Right lobe of liver (tissue), 6 donors: ENCODE measurements around the gene PAQR6. TPM values are rescaled to one million over a fixed set of nuclear protein-coding genes. Genes with fewer than 3 reads are reported as not detected.

Experiments
- ATAC-seq, 4 donors: fragments of 200-7000 bp; cut with Tn5 transposase; one replicate each; pipeline ENCODE4 v1.9.1; 2020; ENCODE audit warnings: mild to moderate bottlenecking in 4 of 4, moderate library complexity in 4 of 4
- DNase-seq, 3 donors: peaks; one replicate each; pipeline ENCODE4 v3.0.0-alpha.2; 2020
- H3K27ac ChIP-seq, 3 donors: fragments of 200-600 bp; one replicate each; pipeline ENCODE4 v1.8.0; 2022
- H3K27me3 ChIP-seq, 2 donors: fragments of 200-600 bp; one replicate each; pipeline ENCODE4 v1.8.0; 2022
- H3K36me3 ChIP-seq, 4 donors: fragments of 200-600 bp; sonication (generic) in 1 of 4; one replicate each; pipeline versions ENCODE4 v1.5.1 to v1.8.0; 2017 to 2022; ENCODE audit warnings: control low read depth in 1 of 4
- H3K4me1 ChIP-seq, 4 donors: fragments of 200-600 bp; sonication (generic) in 1 of 4; one replicate each; pipeline versions ENCODE4 v1.5.1 to v1.8.0; 2017 to 2022; ENCODE audit warnings: control low read depth in 1 of 4
- H3K4me3 ChIP-seq, 3 donors: fragments of 200-600 bp; one replicate each; pipeline ENCODE4 v1.8.0; 2022
- H3K9me3 ChIP-seq, 4 donors: fragments of 200-600 bp; sonication (generic) in 1 of 4; one replicate each; pipeline versions ENCODE4 v1.5.1 to v1.8.0; 2017 to 2022; ENCODE audit warnings: control low read depth in 1 of 4
- POLR2A ChIP-seq: fragments of 450-650 bp; IDR thresholded peaks from one replicate; pipeline ENCODE4 v1.6.1; 2017; ENCODE audit warnings: antibody characterized with exemption, mild to moderate bottlenecking
- WGBS: methylation state at CpG from one replicate; pipeline ENCODE4 v1.1.6; 2018; ENCODE audit warnings: low coverage, low lambda C conversion rate; ENCODE audit not compliant: insufficient coverage; ENCODE audit errors: missing lambda C conversion rate; 5-methylcytosine and 5-hydroxymethylcytosine counted together
- intact Hi-C, 2 donors: fragments of 100-400 bp; cut with DNase I; formaldehyde crosslinking; loops; one replicate each; pipeline versions ENCODE4 v1.11.2 to v1.14.1; 2022
- total RNA-seq, 6 experiments: library from RNA; depleted of rRNA in 2 of 6; stranded (reverse); fragments of >200 nt in 2 of 6; fragmentation: NEBNext Ultra II Directional in 3 of 6; extraction: Animal tissue kit (Norgen Biotek cat#: 25700) in 3 of 6; gene quantifications; one replicate each; pipeline versions ENCODE4 v1.1.0 to v1.2.4, GENCODE V29; 2016 to 2023
- TF ChIP-seq, protein P1 (sequence below), 4 donors: fragments of 200-600 bp in 3 of 4; fragments of 450-650 bp in 1 of 4; IDR thresholded peaks; one replicate each; pipeline versions ENCODE4 v1.5.1 to v1.8.0; 2016 to 2022; ENCODE audit warnings: antibody characterized with exemption in 4 of 4, mild to moderate bottlenecking in 2 of 4
- donor health status: DM: no; HTN: yes; CAD: no.
- donor health status: DM: no; HTN: no; CAD: no.
- donor health status: DM: no; HTN: no; CAD: no.
- donor health status: DM: no; HTN: yes; CAD: no.
- donor health status: DM: no; HTN: yes; CAD: no.

PAQR6 gene
- total RNA-seq, 6 experiments from 2014 or later = 0.43 to 4.0 (median 1.1) TPM

GRCh38 chr1:156284112-156284511 lies 36.3 kb upstream of the PAQR6 start, which contains the start of gene TMEM79:
Gene TMEM79 (plus strand): TSS chr1:156284325. CDS start chr1:156285227, 902 bp downstream.
- Histone ChIP-seq H3K4me1 (peaks cover 0 to 21% (median 7%) of the 10 kb centered on the region in 4 donors), H3K27me3 (no peaks in the 10 kb centered on the region), H3K9me3 (no peaks in the 10 kb centered on the region), H3K36me3 (peaks cover 0 to 6% (median 2%) of the 10 kb centered on the region in 4 donors), H3K4me3 (peak within 1 kb of the TSS; percentile 85 to 99 (median 87)), H3K27ac (peak within 1 kb of the TSS in 2 of 3 donors; percentile 59 to 88)
- DNase-seq (no peak), ATAC-seq (no peak)
- intact Hi-C loops = no loop called here
- TF ChIP-seq, protein P1, sequence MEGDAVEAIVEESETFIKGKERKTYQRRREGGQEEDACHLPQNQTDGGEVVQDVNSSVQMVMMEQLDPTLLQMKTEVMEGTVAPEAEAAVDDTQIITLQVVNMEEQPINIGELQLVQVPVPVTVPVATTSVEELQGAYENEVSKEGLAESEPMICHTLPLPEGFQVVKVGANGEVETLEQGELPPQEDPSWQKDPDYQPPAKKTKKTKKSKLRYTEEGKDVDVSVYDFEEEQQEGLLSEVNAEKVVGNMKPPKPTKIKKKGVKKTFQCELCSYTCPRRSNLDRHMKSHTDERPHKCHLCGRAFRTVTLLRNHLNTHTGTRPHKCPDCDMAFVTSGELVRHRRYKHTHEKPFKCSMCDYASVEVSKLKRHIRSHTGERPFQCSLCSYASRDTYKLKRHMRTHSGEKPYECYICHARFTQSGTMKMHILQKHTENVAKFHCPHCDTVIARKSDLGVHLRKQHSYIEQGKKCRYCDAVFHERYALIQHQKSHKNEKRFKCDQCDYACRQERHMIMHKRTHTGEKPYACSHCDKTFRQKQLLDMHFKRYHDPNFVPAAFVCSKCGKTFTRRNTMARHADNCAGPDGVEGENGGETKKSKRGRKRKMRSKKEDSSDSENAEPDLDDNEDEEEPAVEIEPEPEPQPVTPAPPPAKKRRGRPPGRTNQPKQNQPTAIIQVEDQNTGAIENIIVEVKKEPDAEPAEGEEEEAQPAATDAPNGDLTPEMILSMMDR (IDR thresholded peaks at IDR 0.05) = no peak
- TF ChIP-seq POLR2A = no peak
- WGBS = 82% methylated on average over 5 of the region's 7 CpGs

DNA sequence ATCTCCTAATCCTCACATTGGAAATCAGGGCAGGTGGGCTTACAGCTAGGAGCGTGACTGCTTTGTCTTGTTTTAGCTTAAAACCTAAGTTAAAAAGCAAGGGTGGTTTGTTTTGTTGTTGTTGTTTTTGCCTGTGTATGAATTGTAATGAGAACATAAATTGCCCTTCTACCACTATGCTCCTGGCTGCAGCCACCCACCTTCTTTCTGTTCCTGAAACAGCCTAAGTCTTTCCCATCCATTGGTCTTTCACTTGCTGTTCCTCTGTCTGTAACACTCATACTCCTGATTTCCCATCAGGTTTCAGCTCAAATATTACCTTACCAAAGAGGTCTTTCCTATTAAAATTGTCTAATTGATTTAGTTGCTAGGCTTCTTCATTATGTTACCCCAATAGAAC lies 35.7 kb upstream of the PAQR6 start:
- Histone ChIP-seq H3K4me3 (peak overlapping the region; percentile 85 to 99 (median 87)), H3K4me1 (peaks cover 0 to 21% (median 7%) of the 10 kb centered on the region in 4 donors), H3K36me3 (peaks cover 0 to 10% (median under 1%) of the 10 kb centered on the region in 4 donors), H3K27me3 (no peaks in the 10 kb centered on the region), H3K27ac (peak overlapping the region in 1 of 3 donors; percentile 88), H3K9me3 (no peaks in the 10 kb centered on the region)
- TF ChIP-seq, protein P1 (IDR thresholded peaks at IDR 0.05) = no peak
- TF ChIP-seq POLR2A = no peak
- intact Hi-C loops = no loop called here
- 100% methylated on average over 1 of the region's 1 CpG for WGBS
- ATAC-seq = no peak
- DNase-seq = no peak

- H3K36me3 ChIP-seq = peaks cover 0 to 13% (median under 1%) of the 10 kb centered on the region in 4 donors
- H3K9me3 ChIP-seq = no peaks in the 10 kb centered on the region
- H3K27me3 ChIP-seq = no peaks in the 10 kb centered on the region
- peak within 1 kb of the TSS; percentile 83 to 88 (median 86) for H3K27ac ChIP-seq
- WGBS = under 1% methylated on average over 29 of the region's 50 CpGs
- TF ChIP-seq, protein P1 (IDR thresholded peaks at IDR 0.05) = no peak
- TF ChIP-seq POLR2A = peak; percentile 91
- peak; percentile 87 to 95 (median 94) for ATAC-seq
- intact Hi-C loops = no loop called here
- DNase-seq = peak; percentile 96 to 98 (median 97)
- H3K4me1 ChIP-seq = peaks cover 0 to 28% (median 7%) of the 10 kb centered on the region in 4 donors
- H3K4me3 ChIP-seq = peak within 1 kb of the TSS; percentile 85 to 99 (median 87)
Measured at GRCh38 chr1:156282479-156283222, 34.8 kb upstream of the PAQR6 start, which contains the start of gene SMG5. Gene SMG5 (minus strand): TSS chr1:156282825. CDS start chr1:156282680, 145 bp downstream.

DNA sequence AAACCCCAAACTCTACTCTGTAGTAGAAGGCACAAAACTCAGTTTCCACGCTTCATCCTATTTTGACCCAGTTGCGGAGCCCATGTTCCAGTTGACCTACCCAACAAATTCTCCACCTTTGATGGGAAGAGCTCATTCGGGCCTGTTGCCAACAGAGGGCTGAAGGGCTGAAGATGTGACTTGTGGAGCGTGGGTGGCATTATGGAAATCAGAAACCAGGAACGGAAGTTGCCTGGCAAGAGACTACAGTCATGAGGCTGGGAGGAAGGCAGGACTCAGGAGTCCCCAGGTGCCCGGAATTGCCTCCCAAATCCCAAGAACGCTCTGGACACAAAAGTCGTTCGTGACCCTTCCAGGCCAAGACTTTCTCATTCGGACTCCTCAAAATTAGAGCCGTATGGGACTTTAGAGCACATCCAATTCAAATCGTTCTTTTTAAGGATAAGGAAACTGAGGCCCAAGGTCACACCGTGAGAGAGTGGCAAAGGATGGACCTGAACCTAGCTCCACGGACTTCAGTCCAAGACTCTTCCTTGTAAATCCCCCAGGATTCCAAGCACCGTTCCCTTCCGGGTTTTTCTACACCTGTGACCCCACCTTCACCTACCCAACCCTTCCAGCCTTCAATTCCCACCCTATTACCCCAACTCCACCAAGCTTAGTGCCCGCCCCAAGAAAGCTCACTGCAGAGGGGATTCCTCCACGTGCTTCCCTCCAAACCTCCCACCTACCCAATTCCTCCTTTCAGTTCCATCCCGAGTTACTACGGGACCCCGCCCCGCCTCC lies 34.0 kb upstream of the PAQR6 start:
- H3K36me3 ChIP-seq = peaks cover under 1 to 13% (median 1%) of the 10 kb centered on the region in 4 donors

More for the DNA sequence above, 34.0 kb upstream of the PAQR6 start:
- H3K27me3 ChIP-seq = no peaks in the 10 kb centered on the region
- peak in 2 of 3 donors; percentile 48 to 65 for DNase-seq
- peaks cover 0 to 36% (median 8%) of the 10 kb centered on the region in 4 donors for H3K4me1 ChIP-seq
- ATAC-seq = peak in 3 of 4 donors; percentile 2 to 39 (median 7)
- H3K9me3 ChIP-seq = no peaks in the 10 kb centered on the region
- TF ChIP-seq POLR2A = no peak
- TF ChIP-seq, protein P1 (IDR thresholded peaks at IDR 0.05) = no peak
- H3K4me3 ChIP-seq = peak overlapping the region; percentile 85 to 99 (median 87)
- peak overlapping the region; percentile 83 to 88 (median 86) for H3K27ac ChIP-seq
- intact Hi-C loops = no loop called here
- WGBS = 5% methylated on average over 20 of the region's 22 CpGs
